Ovary (tissue), 9 donors: ENCODE data around the gene PSME3. TPM values are rescaled to one million over a fixed set of nuclear protein-coding genes. Genes with fewer than 3 reads are reported as not detected.
"Not testable (repeated sequence)": the region's sequence is repeated elsewhere in the genome, so short reads cannot be mapped to it uniquely, and the experiment has no call there.

ENCODE experiments used
- DNase-seq, 5 donors: peaks; one replicate each; pipeline ENCODE4 v3.0.0-alpha.2; 2019 to 2020
- H3K27ac ChIP-seq, 2 donors: fragments of 200-600 bp; one replicate each; pipeline versions ENCODE4 v1.5.1 to v1.8.0; 2019 to 2022
- H3K27me3 ChIP-seq: fragments of 200-600 bp; one replicate; pipeline ENCODE4 v1.8.0; 2022
- H3K36me3 ChIP-seq: fragments of 200-600 bp; sonication (generic); one replicate; pipeline ENCODE4 v1.5.1; 2019
- H3K4me1 ChIP-seq: one replicate; pipeline ENCODE4 v1.8.1; 2013; ENCODE audit warnings: mild to moderate bottlenecking, moderate library complexity; ENCODE audit not compliant: insufficient read depth
- H3K4me3 ChIP-seq: fragments of 200-600 bp; sonication (generic); one replicate; pipeline ENCODE4 v1.5.1; 2017
- H3K9me3 ChIP-seq, 2 donors: fragments of 200-600 bp in 1 of 2; sonication (generic) in 1 of 2; one replicate each; pipeline versions ENCODE4 v1.5.1 to v1.8.1; 2013 to 2019; ENCODE audit warnings: mild to moderate bottlenecking in 1 of 2, moderate library complexity in 1 of 2
- EP300 ChIP-seq: sonication (generic); formaldehyde crosslinking; IDR thresholded peaks from one replicate; pipeline ENCODE4 v1.6.1; 2017; ENCODE audit warnings: antibody characterized with exemption
- POLR2A ChIP-seq: fragments of 450-650 bp; IDR thresholded peaks from one replicate; pipeline ENCODE4 v1.6.1; 2017; ENCODE audit warnings: antibody characterized with exemption, mild to moderate bottlenecking, moderate library complexity
- WGBS, 3 donors: extraction: QIAGEN DNeasy Blood & Tissue Kit in 1 of 3; methylation state at CpG; one replicate each; pipeline versions ENCODE4 v1.1.5 to v1.1.7; 2013 to 2017; 5-methylcytosine and 5-hydroxymethylcytosine counted together
- intact Hi-C, 4 donors: fragments of 100-400 bp; cut with DNase I; formaldehyde crosslinking; loops; one replicate each; pipeline versions ENCODE4 v1.11.0 to v1.15.1; 2022 to 2023
- polyA plus RNA-seq, 2 donors: library from polyadenylated mRNA; stranded (reverse); fragments of 200-250 nt in 1 of 2; fragments of 350-450 nt in 1 of 2; fragmentation: Illumina TruSeq in 1 of 2; extraction: RNeasy Lipid Tissue Mini Kit (QIAGEN cat#74804) in 1 of 2; gene quantifications; one replicate each; pipeline ENCODE4 v1.2.3, GENCODE V29; 2013 to 2014
- total RNA-seq, 7 donors: library from RNA; depleted of rRNA in 2 of 7; stranded (reverse); fragments of >200 nt in 2 of 7; fragmentation: NEBNext Ultra II Directional in 3 of 7; extraction: Animal tissue kit (Norgen Biotek cat#: 25700) in 3 of 7; gene quantifications; one replicate each; pipeline versions ENCODE4 v1.1.0 to v1.2.4, GENCODE V29; 2016 to 2023
- TF ChIP-seq, protein P1 (sequence below), 3 donors: fragments of 450-650 bp in 2 of 3; fragments of 200-600 bp in 1 of 3; IDR thresholded peaks; one replicate each; pipeline versions ENCODE4 v1.5.1 to v1.8.0; 2016 to 2022; ENCODE audit warnings: antibody characterized with exemption in 3 of 3, mild to moderate bottlenecking in 1 of 3
- donor health status: DM: no; HTN: no; CAD: no; lungs with moderate emphysema.
- donor health status: DM: no; HTN: no; CAD: no.
- donor health status: Bipolar disorder and iron deficiency.
- donor health status: DM: yes; HTN: yes; CAD: no.
- donor health status: DM: no; HTN: no; CAD: no.
- donor health status: DM: yes; HTN: yes; CAD: no.

PSME3 gene
- total and polyA plus RNA-seq, 9 donors: 28.6 to 118 (median 61.9) TPM

DNA sequence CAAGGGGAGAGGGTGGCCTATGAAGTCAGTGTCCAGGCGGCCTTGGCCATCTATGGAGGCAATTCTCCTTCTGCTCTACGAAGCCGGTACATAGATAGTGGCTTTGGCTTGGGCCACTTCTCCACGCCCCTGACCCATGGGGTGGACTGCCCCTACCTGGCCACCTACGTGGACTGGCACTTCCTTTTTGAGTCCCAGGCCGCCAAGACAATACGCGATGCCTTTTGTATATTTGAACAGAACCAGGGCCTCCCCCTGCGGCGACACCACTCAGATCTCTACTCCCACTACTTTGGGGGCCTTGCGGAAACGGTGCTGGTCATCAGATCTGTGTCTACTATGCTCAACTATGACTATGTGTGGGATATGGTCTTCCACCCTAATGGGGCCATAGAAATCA is 35.1 kb downstream of the PSME3 start:
- DNase-seq: no peak
- H3K4me3 ChIP-seq: no peak overlapping the region
- no peaks in the 10 kb centered on the region for H3K27me3 ChIP-seq
- no peak for TF ChIP-seq POLR2A
- no peak for TF ChIP-seq EP300
- TF ChIP-seq, protein P1, sequence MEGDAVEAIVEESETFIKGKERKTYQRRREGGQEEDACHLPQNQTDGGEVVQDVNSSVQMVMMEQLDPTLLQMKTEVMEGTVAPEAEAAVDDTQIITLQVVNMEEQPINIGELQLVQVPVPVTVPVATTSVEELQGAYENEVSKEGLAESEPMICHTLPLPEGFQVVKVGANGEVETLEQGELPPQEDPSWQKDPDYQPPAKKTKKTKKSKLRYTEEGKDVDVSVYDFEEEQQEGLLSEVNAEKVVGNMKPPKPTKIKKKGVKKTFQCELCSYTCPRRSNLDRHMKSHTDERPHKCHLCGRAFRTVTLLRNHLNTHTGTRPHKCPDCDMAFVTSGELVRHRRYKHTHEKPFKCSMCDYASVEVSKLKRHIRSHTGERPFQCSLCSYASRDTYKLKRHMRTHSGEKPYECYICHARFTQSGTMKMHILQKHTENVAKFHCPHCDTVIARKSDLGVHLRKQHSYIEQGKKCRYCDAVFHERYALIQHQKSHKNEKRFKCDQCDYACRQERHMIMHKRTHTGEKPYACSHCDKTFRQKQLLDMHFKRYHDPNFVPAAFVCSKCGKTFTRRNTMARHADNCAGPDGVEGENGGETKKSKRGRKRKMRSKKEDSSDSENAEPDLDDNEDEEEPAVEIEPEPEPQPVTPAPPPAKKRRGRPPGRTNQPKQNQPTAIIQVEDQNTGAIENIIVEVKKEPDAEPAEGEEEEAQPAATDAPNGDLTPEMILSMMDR (IDR thresholded peaks at IDR 0.05): no peak
- H3K9me3 ChIP-seq: no peaks in the 10 kb centered on the region
- no peaks in the 10 kb centered on the region for H3K36me3 ChIP-seq
- H3K27ac ChIP-seq: no peak overlapping the region
- WGBS, 3 donors: 95 to 97% (median 96%) methylated on average over 12 of the region's 12 CpGs
- intact Hi-C loops: no loop called here
- no peaks in the 10 kb centered on the region for H3K4me1 ChIP-seq

GRCh38 chr17:42871647-42872046 is 38.5 kb downstream of the PSME3 start:
- Histone ChIP-seq H3K36me3 (no peaks in the 10 kb centered on the region), H3K4me1 (no peaks in the 10 kb centered on the region), H3K27ac (no peak overlapping the region), H3K4me3 (no peak overlapping the region), H3K27me3 (no peaks in the 10 kb centered on the region), H3K9me3 (no peaks in the 10 kb centered on the region)
- intact Hi-C loops: no loop called here
- DNase-seq: no peak
- WGBS, 3 donors: 76 to 97% (median 97%) methylated on average over 4 of the region's 4 CpGs
- TF ChIP-seq POLR2A (no peak), EP300 (no peak)
- TF ChIP-seq, protein P1 (IDR thresholded peaks at IDR 0.05): no peak

DNA sequence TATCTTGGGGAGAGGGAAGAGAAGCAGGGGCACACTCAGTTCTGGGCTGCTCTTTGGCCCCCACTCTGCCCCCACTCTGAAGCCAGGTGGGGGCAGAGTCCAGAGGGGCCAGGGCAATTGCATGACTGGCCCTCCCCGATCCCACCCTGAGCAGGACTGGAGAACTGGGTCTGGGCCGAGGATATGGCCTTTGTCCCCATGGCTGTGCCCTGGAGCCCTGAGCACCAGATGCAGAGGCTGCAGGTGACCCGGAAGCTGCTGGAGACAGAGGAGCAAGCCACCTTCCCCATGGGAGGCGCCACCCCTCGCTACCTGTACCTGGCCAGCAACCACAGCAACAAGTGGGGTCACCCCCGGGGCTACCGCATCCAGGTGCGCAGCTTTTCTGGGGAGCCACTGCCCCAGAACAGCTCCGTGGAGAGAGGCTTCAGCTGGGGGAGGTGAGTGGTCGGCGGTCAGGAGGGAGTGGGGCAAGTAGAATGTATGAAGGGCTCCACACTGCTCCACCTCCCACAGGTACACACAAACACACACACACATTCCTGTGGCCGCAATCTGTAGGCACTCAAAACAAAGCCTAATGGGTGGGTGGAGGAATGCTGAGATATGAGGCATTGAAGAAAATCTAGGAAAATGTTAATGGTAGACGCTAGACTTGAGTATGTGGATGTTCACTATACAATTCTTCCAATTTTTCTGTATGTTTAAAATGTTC is 39.2 kb downstream of the PSME3 start:
- no peaks in the 10 kb centered on the region for H3K36me3 ChIP-seq
- no peak for DNase-seq
- H3K9me3 ChIP-seq: no peaks in the 10 kb centered on the region
- H3K27me3 ChIP-seq: no peaks in the 10 kb centered on the region
- TF ChIP-seq, protein P1 (IDR thresholded peaks at IDR 0.05): no peak
- TF ChIP-seq EP300 (no peak), POLR2A (no peak)
- no peak overlapping the region for H3K27ac ChIP-seq
- 90 to 92% (median 91%) methylated on average over 13 of the region's 13 CpGs for WGBS, 3 donors
- H3K4me3 ChIP-seq: no peak overlapping the region
- intact Hi-C loops: no loop called here
- H3K4me1 ChIP-seq: no peaks in the 10 kb centered on the region

- intact Hi-C loops: no loop called here
- 80 to 89% (median 86%) methylated on average over 6 of the region's 6 CpGs for WGBS, 3 donors
- no peaks in the 10 kb centered on the region for H3K4me1 ChIP-seq
- no peak overlapping the region for H3K27ac ChIP-seq
- H3K36me3 ChIP-seq: no peaks in the 10 kb centered on the region
- H3K27me3 ChIP-seq: no peaks in the 10 kb centered on the region
- H3K4me3 ChIP-seq: no peak overlapping the region
- TF ChIP-seq POLR2A (no peak), EP300 (no peak)
- TF ChIP-seq, protein P1 (IDR thresholded peaks at IDR 0.05): no peak
- DNase-seq: no peak
- no peaks in the 10 kb centered on the region for H3K9me3 ChIP-seq
Measured at GRCh38 chr17:42873315-42873714, 40.1 kb downstream of the PSME3 start.

- H3K4me1 ChIP-seq, H3K9me3 ChIP-seq, H3K36me3 ChIP-seq, H3K27ac ChIP-seq, H3K4me3 ChIP-seq, DNase-seq, intact Hi-C loops, H3K27me3 ChIP-seq: not testable (repeated sequence)
- WGBS, 3 donors: 67 to 79% (median 69%) methylated on average over 9 to 10 of the region's 12 CpGs
Measured at GRCh38 chr17:42873932-42874695, 40.9 kb downstream of the PSME3 start.
